Breast epithelium (tissue), 4 donors: ENCODE data around the gene PNPT1. TPM values are rescaled to one million over a fixed set of nuclear protein-coding genes. Genes with fewer than 3 reads are reported as not detected.
A peak's percentile ranks its signal among the peaks of the same experiment; 100 is the strongest.
"Not testable (repeated sequence)": the region's sequence is repeated elsewhere in the genome, so short reads cannot be mapped to it uniquely, and the experiment has no call there.

Experiments used
- DNase-seq, 2 donors: peaks; one replicate each; pipeline ENCODE4 v3.0.0-alpha.2; 2019; ENCODE audit warnings: low spot score in 2 of 2
- H3K27ac ChIP-seq, 2 donors: fragments of 200-600 bp; sonication (generic) in 1 of 2; one replicate each; pipeline ENCODE4 v1.5.1; 2016 to 2019; ENCODE audit warnings: mild to moderate bottlenecking in 1 of 2
- H3K27me3 ChIP-seq, 2 donors: fragments of 200-600 bp; sonication (generic) in 1 of 2; one replicate each; pipeline versions ENCODE4 v1.5.1 to v1.6.0; 2017 to 2019; ENCODE audit warnings: control low read depth in 1 of 2, mild to moderate bottlenecking in 1 of 2
- H3K36me3 ChIP-seq: fragments of 200-600 bp; one replicate; pipeline ENCODE4 v1.5.1; 2019
- H3K4me1 ChIP-seq, 2 donors: fragments of 200-600 bp; sonication (generic); one replicate each; pipeline ENCODE4 v1.5.1; 2016 to 2019; ENCODE audit warnings: control low read depth in 1 of 2
- H3K4me3 ChIP-seq, 3 donors: fragments of 200-600 bp; sonication (generic); 1 replicate in 2 of 3; 2 replicates in 1 of 3; pipeline ENCODE4 v1.5.1; 2016 to 2019; ENCODE audit warnings: mild to moderate bottlenecking in 3 of 3, moderate library complexity in 2 of 3
- H3K9me3 ChIP-seq, 2 donors: fragments of 200-600 bp; sonication (generic) in 1 of 2; one replicate each; pipeline ENCODE4 v1.5.1; 2016 to 2019; ENCODE audit warnings: control low read depth in 1 of 2
- CTCF ChIP-seq, 3 donors: fragments of 450-650 bp; IDR thresholded peaks; one replicate each; pipeline ENCODE4 v1.5.1; 2016 to 2017; ENCODE audit warnings: antibody characterized with exemption in 3 of 3, mild to moderate bottlenecking in 3 of 3, moderate library complexity in 3 of 3
- POLR2A ChIP-seq: fragments of 450-650 bp; IDR thresholded peaks from one replicate; pipeline ENCODE4 v1.6.1; 2016; ENCODE audit warnings: antibody characterized with exemption, mild to moderate bottlenecking, moderate library complexity
- POLR2AphosphoS5 ChIP-seq, 3 donors: sonication (generic); formaldehyde crosslinking; IDR thresholded peaks; one replicate each; pipeline ENCODE4 v1.6.1; 2017; ENCODE audit warnings: antibody characterized with exemption in 3 of 3
- intact Hi-C: fragments of 100-400 bp; cut with DNase I; formaldehyde crosslinking; loops from one replicate; pipeline ENCODE4 v1.15.1; 2023; ENCODE audit warnings: low total_unique reads
- total RNA-seq, 3 donors: library from RNA; depleted of rRNA; stranded (reverse); fragments of >200 nt; gene quantifications; one replicate each; pipeline ENCODE4 v1.1.0, GENCODE V29; 2016

The PNPT1 gene
- 10 to 100 TPM; 11.5 to 24.9 (median 21.8) TPM for total RNA-seq

- H3K9me3 ChIP-seq: no peaks in the 10 kb centered on the region
Observed at GRCh38 chr2:55693181-55694125, at the start of gene PNPT1. PNPT1 (minus strand) TSS chr2:55693844; CDS start chr2:55693823, 21 bp downstream.

GRCh38 chr2:55742996-55743395, 49.4 kb upstream of the PNPT1 start:
- Histone ChIP-seq H3K27ac (no peak overlapping the region), H3K27me3 (no peaks in the 10 kb centered on the region), H3K4me1 (no peaks in the 10 kb centered on the region), H3K36me3 (no peaks in the 10 kb centered on the region), H3K9me3 (no peaks in the 10 kb centered on the region), H3K4me3 (no peak overlapping the region)
- no peak for TF ChIP-seq POLR2A
- no peak for DNase-seq
- intact Hi-C loops: no loop called here

More at GRCh38 chr2:55693181-55694125, at the start of gene PNPT1:
- Histone ChIP-seq H3K4me1 (no peaks in the 10 kb centered on the region), H3K27me3 (no peaks in the 10 kb centered on the region), H3K4me3 (peak within 1 kb of the TSS; percentile 56 to 83 (median 65)), H3K36me3 (no peaks in the 10 kb centered on the region), H3K27ac (peak within 1 kb of the TSS; percentile 29 to 64)
- TF ChIP-seq POLR2AphosphoS5 (IDR thresholded peaks at IDR 0.05) (peak in 2 of 3 donors; percentile 68 to 81), POLR2A (no peak)
- intact Hi-C loops: no loop called here
- peak; percentile 85 to 89 for DNase-seq

GRCh38 chr2:55736019-55736536, 42.4 kb upstream of the PNPT1 start:
- H3K27ac ChIP-seq, DNase-seq, H3K9me3 ChIP-seq, H3K36me3 ChIP-seq, H3K4me1 ChIP-seq, H3K4me3 ChIP-seq, H3K27me3 ChIP-seq, intact Hi-C loops: not testable (repeated sequence)

GRCh38 chr2:55734726-55735125, 41.1 kb upstream of the PNPT1 start:
- Histone ChIP-seq H3K9me3 (no peaks in the 10 kb centered on the region), H3K4me1 (no peaks in the 10 kb centered on the region), H3K4me3 (no peak overlapping the region), H3K27ac (no peak overlapping the region), H3K27me3 (no peaks in the 10 kb centered on the region), H3K36me3 (no peaks in the 10 kb centered on the region)
- intact Hi-C loops: no loop called here
- no peak for DNase-seq
- no peak for TF ChIP-seq POLR2A
- no peak for TF ChIP-seq POLR2AphosphoS5 (IDR thresholded peaks at IDR 0.05)
- no peak for TF ChIP-seq CTCF (IDR thresholded peaks at IDR 0.05)

GRCh38 chr2:55733335-55733734, 39.7 kb upstream of the PNPT1 start:
- TF ChIP-seq POLR2A (no peak), POLR2AphosphoS5 (IDR thresholded peaks at IDR 0.05) (no peak), CTCF (IDR thresholded peaks at IDR 0.05) (no peak)
- H3K27me3 ChIP-seq: no peaks in the 10 kb centered on the region
- no peaks in the 10 kb centered on the region for H3K4me1 ChIP-seq
- no peaks in the 10 kb centered on the region for H3K36me3 ChIP-seq
- no peaks in the 10 kb centered on the region for H3K9me3 ChIP-seq
- DNase-seq: no peak
- intact Hi-C loops: no loop called here
- H3K4me3 ChIP-seq: no peak overlapping the region
- peak overlapping the region in 1 of 2 donors; percentile 13 for H3K27ac ChIP-seq

- Histone ChIP-seq H3K27me3 (no peaks in the 10 kb centered on the region), H3K27ac (peak overlapping the region; percentile 13 to 75), H3K4me1 (no peaks in the 10 kb centered on the region), H3K9me3 (no peaks in the 10 kb centered on the region), H3K36me3 (no peaks in the 10 kb centered on the region), H3K4me3 (no peak overlapping the region)
- intact Hi-C loops: no loop called here
- no peak for DNase-seq
- TF ChIP-seq POLR2A: no peak
- TF ChIP-seq CTCF (IDR thresholded peaks at IDR 0.05): no peak
- TF ChIP-seq POLR2AphosphoS5 (IDR thresholded peaks at IDR 0.05): no peak
Observed at GRCh38 chr2:55732854-55733253, 39.2 kb upstream of the PNPT1 start.
